GM13976 (cell line): Measurements from ENCODE around the gene ACY1.

Experiments used
- DNase-seq: peaks from one replicate; pipeline ENCODE4 v3.0.0; 2012; ENCODE audit warnings: low spot score
- in situ Hi-C: fragments of 300-500 bp; cut with MboI; formaldehyde crosslinking; loops from one replicate; pipeline ENCODE4 v1.12.0; 2022; ENCODE audit warnings: low sequenced_read_pairs, mixed read lengths, inconsistent platforms; ENCODE audit not compliant: unreplicated experiment
- TF ChIP-seq, protein P1 (sequence below): IDR thresholded peaks from 2 replicates; pipeline ENCODE4 v1.5.1; 2012; ENCODE audit warnings: borderline replicate concordance, mild to moderate bottlenecking; ENCODE audit not compliant: insufficient read depth; ENCODE audit errors: extremely low read depth, missing control alignments, control extremely low read depth

ACY1 gene

DNA sequence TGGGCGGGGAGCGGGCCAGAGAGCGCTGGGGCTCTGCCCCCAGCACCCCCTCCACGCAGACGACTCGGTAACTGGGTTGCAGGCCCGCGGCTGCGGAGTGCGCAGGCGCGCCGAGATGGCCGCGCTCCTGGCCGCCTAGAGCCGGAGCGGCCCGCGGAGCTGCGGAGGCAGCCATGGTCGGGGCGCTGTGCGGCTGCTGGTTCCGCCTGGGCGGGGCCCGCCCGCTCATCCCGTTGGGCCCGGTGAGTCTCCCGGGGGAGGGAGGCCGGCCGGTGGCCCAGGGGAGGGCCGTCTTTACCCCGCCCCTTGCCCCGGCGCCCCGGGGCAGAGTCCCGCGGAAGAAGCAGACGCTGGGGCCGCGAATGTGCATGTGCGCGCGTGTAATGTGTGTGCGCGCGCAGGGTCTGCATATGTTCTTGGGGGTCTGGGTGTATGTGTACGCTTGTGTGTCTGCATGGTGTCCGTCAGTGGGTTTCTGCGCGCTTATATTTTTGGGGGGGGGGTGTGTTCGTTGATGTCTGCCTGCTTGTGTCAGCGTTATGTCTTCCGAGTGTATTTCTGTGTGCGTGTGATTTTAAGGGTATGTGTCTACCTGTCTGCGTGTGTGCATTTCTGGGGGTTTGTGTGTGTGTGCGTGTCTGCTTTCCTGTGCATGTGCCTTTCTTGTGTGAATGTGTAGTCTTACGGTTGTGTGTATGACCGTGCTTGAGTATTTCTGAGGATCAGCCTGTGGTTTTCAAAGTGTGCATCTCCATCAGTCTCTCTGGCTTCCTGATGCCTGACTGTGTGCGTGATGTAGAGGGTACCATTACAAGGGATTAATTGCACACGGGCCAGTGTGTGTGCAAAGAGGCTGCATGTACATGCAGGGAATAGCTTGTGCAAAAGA is 8.1 kb upstream of the ACY1 start, which contains the start of gene ABHD14A:
ABHD14A (plus strand) TSS at position 102 of the 889 bp plus-strand sequence; CDS start at position 174, 72 bp downstream.
- in situ Hi-C loops: no loop called here
- TF ChIP-seq, protein P1, sequence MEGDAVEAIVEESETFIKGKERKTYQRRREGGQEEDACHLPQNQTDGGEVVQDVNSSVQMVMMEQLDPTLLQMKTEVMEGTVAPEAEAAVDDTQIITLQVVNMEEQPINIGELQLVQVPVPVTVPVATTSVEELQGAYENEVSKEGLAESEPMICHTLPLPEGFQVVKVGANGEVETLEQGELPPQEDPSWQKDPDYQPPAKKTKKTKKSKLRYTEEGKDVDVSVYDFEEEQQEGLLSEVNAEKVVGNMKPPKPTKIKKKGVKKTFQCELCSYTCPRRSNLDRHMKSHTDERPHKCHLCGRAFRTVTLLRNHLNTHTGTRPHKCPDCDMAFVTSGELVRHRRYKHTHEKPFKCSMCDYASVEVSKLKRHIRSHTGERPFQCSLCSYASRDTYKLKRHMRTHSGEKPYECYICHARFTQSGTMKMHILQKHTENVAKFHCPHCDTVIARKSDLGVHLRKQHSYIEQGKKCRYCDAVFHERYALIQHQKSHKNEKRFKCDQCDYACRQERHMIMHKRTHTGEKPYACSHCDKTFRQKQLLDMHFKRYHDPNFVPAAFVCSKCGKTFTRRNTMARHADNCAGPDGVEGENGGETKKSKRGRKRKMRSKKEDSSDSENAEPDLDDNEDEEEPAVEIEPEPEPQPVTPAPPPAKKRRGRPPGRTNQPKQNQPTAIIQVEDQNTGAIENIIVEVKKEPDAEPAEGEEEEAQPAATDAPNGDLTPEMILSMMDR: no peak
- peak; percentile 92 for DNase-seq

DNA sequence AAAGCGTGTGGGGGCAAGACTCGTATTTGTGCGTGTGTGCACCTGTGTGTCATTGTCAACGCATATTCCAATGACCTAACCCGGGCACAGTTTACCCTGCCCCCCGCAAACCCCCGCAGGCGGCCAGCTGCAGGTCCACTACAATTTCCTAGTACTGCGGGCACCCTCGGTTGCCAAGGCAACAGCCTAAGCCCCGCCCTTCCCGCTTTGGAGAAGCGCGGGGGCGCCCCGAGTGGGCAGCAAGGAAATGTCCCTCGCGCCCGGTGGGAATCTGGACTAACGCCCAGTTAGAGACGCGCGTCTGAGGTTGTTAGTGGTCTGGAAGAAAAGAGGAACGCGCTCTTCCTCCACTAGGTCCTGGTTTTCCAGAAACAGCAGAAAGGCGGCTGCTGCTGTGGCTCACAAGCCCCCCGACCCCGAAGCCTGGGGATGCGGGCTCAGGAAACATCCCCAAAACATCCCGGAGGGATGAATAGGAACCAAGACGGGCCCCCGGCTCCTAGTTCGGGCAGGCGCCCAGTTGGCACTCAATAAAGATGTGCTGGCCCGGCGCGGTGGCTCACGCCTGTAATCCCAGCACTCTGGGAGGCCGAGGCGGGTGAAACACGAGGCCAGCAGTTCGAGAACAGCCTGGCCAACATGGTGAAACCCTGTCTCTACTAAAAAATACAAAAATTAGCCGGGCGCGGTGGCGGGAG is 7.3 kb upstream of the ACY1 start:
- in situ Hi-C loops: no loop called here
- peak; percentile 62 for DNase-seq
- TF ChIP-seq, protein P1: no peak

DNA sequence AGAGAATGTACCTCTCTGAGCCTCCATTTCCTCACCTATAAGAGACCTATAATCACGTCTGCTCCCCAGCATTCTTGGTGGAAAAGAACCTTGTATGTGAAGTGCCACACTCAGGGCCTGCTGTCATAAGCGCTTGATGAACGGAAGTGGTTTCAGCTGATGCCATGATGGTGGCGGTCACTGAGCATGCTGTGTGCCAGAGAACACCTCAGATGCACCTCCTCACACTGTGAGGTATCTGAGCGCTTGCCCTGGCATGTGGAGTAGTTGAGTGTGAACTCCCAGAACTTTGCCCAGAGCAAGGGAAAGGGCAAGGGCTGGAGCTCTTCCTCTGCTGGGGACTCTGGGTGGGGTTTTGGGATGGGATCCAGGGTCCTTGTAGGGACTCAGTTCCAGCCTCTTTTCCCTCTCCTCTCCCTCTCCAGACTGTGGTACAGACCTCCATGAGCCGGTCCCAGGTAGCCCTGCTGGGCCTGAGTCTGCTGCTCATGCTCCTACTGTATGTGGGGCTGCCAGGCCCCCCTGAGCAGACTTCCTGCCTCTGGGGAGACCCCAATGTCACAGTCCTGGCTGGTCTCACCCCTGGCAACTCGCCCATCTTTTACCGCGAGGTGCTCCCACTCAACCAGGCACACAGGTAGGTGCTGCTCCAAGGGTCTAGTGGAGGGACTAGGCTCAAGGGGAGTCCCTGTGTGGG is 5.7 kb upstream of the ACY1 start:
- in situ Hi-C loops: no loop called here
- TF ChIP-seq, protein P1: no peak
- DNase-seq: no peak

DNA sequence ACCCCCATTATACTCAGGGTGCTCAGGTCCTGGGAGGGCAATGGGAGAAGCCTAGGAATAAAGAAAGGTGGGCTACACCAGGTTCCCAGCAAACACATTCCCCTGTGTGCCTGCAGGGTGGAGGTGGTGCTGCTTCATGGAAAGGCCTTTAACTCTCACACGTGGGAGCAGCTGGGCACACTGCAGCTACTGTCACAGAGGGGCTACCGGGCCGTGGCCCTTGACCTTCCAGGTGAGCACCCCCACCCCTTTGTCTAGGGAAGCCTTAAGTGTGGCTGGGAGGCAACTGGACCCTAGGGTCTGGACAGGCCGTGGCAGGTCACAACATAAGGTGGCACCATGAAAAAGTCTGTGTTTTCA is 5.2 kb upstream of the ACY1 start:
- DNase-seq: no peak
- TF ChIP-seq, protein P1: no peak
- in situ Hi-C loops: no loop called here

DNA sequence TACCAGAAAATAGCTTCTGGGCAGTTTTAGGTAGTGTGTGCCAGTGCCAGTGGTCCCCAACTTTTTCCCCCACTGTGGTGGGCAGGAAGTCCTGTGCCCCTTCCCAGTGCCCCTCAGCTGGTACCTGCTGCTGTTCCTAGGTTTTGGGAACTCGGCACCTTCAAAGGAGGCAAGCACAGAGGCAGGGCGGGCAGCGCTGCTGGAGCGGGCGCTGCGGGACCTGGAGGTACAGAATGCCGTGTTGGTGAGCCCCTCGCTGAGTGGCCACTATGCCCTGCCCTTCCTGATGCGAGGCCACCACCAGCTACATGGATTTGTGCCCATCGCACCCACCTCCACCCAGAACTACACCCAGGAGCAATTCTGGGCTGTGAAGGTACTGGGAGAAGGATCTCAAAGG is 3.1 kb upstream of the ACY1 start:
- TF ChIP-seq, protein P1: no peak
- in situ Hi-C loops: no loop called here

DNA sequence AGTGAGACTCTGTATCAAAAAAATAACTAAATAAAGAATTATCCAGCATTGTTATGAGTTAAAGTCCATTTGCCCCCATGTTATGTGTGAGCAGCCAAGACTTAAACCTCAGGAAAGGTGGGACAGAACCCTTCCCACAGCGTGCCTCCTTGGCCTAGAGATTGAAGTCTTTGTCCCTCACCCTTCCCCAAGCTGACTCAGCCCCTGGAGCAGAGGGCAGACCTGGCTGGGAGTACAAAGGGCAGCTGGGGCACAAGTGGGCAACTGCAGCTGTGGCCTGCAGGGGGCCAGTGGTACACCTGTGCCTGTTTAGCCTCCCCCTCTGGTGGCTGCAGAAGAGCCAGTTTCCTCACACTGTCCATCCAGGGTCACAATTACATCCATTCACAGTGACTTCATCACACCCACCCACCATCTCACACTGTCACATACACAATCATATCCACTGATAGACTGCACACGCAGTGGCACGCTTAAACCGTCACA is 940 bp upstream of the ACY1 start:
- TF ChIP-seq, protein P1: peak; percentile 46
- in situ Hi-C loops: no loop called here
- DNase-seq: peak; percentile 80

More for the DNA sequence above, 3.1 kb upstream of the ACY1 start:
- no peak for DNase-seq
